ENCODE data around the gene PDPK1.
"Not testable (repeated sequence)": the region's sequence is repeated elsewhere in the genome, so short reads cannot be mapped to it uniquely, and the experiment has no call there.

GRCh38 chr16:2609345-2609744 is 71.5 kb downstream of the PDPK1 start:
- TF ChIP-seq CTCF (IDR thresholded peaks at IDR 0.05; ENCODE audit: insufficient read depth, low read length); POLR2AphosphoS5 (IDR thresholded peaks at IDR 0.05; ENCODE audit: low read depth); REST (IDR thresholded peaks at IDR 0.05; ENCODE audit: insufficient replicate concordance, low read depth); SPI1 (IDR thresholded peaks at IDR 0.05; ENCODE audit: borderline replicate concordance, low read depth): not testable (repeated sequence)
